Measurements from ENCODE around the gene GPR179.

DNA sequence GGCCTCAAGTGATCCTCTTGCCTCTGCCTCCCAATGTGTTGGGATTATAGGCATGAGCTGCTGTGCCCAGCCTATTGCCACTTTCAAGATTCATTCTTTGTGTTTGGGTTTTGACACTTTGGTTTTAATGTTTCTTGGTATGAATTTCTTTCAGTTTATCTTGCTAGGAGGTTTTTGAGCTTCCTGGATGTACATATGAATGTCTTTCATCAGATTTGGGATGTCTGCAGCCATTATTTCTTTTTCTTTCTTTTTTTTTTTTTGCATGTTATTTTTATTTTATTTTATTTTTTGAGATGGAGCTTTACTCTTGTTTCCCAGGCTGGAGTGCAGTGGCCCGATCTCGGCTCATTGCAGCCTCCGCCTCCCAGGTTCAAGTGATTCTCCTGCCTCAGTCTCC lies 28.3 kb downstream of the GPR179 start:
- TF ChIP-seq CTCF (IDR thresholded peaks at IDR 0.05 in 4 of 5, conservative IDR thresholded peaks at IDR 0.05 in 1 of 5) = no peak
- no peak for TF ChIP-seq POLR2A (IDR thresholded peaks at IDR 0.05)
